HL-60/S4 (cell line): ENCODE measurements around the gene CDR2.
"Not testable (repeated sequence)": the region's sequence is repeated elsewhere in the genome, so short reads cannot be mapped to it uniquely, and the experiment has no call there.

Source experiments
- in situ Hi-C: fragments of 300-500 bp; cut with MboI; formaldehyde crosslinking; loops from 2 replicates; pipeline ENCODE4 v1.14.3; 2022; ENCODE audit warnings: low sequenced_read_pairs

Gene CDR2

GRCh38 chr16:22313876-22314470 is 60.4 kb downstream of the CDR2 start:
- in situ Hi-C loops, result no loop called here

DNA sequence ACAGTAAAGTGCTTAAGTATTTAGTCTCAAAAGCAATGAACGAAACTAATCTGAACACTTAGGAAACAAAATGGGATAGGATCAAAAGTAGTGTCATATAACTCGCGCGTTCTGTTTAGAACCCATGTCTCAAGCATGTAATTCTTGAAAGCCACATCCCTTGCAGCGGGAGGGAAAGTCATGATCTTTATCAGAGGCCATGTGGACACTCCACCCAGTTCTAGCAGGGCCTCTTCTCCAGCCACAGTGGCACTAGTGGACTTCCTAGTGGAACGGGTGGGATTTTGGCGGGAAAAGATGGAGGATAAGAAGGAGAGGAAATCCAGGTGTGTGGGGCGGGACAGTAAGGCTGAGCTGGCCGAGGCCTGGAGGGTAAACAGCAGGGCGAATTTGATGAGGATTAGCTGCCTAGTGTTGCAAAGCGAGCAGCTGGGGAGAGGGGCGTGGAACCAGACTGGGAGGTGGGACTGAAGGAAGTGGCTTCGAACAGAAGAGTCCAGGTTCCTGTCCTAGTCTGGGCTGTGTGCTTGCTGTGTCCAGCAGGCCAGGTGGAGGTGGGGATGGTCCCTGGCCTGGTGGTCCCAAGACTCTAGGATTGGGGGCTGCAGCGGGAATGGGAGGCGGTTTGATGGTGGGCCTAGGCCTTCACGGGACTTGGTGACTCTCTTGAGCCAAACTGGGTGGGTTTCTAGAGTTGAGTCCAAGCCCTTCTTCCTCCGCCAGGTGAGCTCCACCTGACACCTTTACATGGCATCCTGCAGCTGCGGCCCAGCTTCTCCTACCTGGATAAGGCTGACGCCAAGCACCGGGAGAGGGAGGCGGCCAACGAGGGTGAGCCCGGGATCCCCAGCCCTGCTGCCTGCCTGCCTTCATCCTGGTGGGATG is 61.3 kb downstream of the CDR2 start:
- in situ Hi-C loops, result no loop called here

DNA sequence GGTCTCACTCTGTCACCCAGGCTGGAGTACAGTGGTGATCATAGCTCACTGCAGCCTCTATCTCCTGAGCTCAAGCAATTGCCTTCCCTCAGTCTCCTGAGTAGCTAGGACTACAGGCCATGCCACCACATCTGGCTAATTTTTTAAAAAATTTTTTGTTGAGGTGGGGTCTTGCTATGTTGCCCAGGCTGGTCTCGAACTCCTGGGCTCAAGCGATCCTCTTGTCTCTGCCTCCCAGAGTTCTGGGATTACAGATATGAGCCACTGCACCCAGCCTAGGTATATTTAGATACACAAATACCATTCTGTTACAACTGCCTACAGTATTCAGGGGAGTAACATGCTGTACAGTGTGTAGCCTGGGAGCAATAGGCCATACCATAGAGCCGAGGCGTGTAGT is 62.9 kb downstream of the CDR2 start:
- in situ Hi-C loops, result no loop called here

GRCh38 chr16:22308824-22309520 is 65.4 kb downstream of the CDR2 start:
- in situ Hi-C loops, result no loop called here

- in situ Hi-C loops, result no loop called here
These were observed 66.6 kb downstream of the CDR2 start for GRCh38 chr16:22307838-22308237.

- in situ Hi-C loops, result no loop called here
These were observed 67.6 kb downstream of the CDR2 start for GRCh38 chr16:22306788-22307187.

DNA sequence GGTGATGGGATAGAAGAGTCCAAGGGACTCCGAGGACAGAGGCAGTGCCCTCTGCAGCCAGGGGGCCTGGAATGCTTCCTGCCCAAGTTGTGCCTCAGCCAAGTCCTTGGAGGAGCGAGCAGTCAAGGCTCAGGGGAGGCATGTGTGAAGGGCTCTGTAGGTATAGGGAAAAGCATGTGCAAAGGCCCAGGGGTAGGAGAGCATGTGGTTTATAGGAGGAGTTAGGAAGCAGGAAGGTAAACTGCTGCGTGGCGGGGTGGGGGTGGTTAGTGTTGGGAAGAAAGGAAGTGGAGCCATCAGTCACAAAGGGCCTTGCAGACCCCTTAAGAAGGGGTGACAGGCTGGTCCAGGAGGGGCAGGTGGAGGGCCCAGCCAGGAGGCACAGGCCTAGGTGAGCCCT is 70.0 kb downstream of the CDR2 start:
- in situ Hi-C loops, result no loop called here

DNA sequence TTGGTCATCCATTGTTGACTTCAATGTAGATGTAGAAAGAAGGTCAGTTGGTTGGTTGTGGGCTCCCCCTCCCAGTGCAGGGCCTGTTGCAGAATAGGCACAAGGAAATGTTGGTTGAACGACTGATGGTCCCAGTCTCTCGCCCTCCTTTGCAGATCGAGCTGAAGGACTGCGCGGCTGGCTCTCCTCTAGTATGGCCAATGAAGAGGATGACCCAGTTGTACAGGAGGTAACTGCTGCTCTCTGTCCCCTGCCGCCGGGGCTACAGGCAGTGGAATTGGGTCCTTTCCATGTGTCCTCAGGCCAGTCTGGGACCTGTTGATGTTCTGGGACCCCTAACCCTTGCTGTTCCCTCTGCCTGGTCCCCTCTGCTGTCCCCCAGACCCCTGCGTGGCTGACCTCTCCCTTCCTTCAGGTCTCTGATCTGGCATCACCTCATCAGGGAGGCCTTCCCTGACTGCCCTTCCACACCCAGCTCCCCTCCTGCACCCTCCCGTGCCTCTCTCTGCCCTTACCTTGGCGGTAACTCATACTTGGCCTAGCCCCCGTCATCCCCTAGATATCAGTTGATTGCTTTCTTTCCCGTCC is 71.5 kb downstream of the CDR2 start:
- in situ Hi-C loops, result no loop called here

- in situ Hi-C loops, result not testable (repeated sequence)
These were observed 73.0 kb downstream of the CDR2 start for GRCh38 chr16:22301423-22301822.

- in situ Hi-C loops, result no loop called here
These were observed 73.9 kb downstream of the CDR2 start for GRCh38 chr16:22300427-22301071.

GRCh38 chr16:22299036-22299435 is 75.4 kb downstream of the CDR2 start:
- in situ Hi-C loops, result loop anchor here (5.0 to 10.0 kb wide), 2 partner anchors 97 to 294 kb away; partner anchors contain the start of genes MOSMO and PDZD9

DNA sequence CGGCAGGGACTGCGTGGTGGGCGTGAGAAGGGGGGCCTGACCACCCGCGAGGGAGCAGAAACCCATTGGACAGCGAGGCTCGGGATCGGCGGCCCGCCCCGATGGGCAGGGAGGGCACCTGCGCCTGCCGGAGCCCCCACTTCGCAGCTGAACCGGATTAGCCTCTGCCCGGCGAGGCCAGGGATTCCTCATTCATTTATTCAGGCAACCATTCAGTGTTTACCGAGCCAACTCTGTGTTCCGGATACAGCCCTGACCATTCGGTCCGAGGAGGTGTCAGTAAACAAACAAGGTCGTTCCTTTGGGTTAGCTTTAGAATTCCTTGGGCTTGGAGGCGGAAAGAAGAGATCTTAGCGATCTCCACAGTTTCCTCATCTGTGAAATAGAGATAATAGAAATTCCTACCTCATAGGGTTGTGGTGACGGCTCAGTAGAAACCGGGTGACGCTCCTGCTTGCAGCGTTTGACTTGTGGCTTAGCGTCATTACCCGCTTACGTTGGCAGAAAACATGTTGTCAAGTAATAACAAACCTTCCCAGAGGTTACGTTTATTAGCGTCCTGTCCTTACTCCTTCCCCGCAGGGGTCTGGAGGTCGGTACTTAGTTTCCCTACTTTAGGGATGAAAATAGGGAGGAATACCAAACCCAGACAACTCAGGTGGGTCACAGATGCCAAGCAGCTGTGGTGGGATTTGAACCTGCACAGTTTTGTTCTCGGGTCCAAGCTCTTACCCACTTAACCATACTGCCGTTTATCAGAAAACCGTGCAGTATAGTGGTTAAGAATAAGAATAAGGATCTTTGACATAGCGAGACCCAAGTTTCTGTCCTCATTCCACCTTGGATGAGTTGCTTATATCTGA is 76.3 kb downstream of the CDR2 start:
- in situ Hi-C loops, result loop anchor here (5.0 to 10.0 kb wide), 2 partner anchors 96 to 293 kb away; partner anchors contain the start of genes MOSMO and PDZD9

GRCh38 chr16:22297114-22297870 is 77.1 kb downstream of the CDR2 start, which contains the start of gene POLR3E:
Gene POLR3E (plus strand): TSS chr16:22297409. CDS start chr16:22302969, 5,560 bp downstream.
- in situ Hi-C loops, result loop anchor here (5.0 to 10.0 kb wide), 2 partner anchors 95 to 292 kb away; partner anchors contain the start of genes MOSMO and PDZD9

DNA sequence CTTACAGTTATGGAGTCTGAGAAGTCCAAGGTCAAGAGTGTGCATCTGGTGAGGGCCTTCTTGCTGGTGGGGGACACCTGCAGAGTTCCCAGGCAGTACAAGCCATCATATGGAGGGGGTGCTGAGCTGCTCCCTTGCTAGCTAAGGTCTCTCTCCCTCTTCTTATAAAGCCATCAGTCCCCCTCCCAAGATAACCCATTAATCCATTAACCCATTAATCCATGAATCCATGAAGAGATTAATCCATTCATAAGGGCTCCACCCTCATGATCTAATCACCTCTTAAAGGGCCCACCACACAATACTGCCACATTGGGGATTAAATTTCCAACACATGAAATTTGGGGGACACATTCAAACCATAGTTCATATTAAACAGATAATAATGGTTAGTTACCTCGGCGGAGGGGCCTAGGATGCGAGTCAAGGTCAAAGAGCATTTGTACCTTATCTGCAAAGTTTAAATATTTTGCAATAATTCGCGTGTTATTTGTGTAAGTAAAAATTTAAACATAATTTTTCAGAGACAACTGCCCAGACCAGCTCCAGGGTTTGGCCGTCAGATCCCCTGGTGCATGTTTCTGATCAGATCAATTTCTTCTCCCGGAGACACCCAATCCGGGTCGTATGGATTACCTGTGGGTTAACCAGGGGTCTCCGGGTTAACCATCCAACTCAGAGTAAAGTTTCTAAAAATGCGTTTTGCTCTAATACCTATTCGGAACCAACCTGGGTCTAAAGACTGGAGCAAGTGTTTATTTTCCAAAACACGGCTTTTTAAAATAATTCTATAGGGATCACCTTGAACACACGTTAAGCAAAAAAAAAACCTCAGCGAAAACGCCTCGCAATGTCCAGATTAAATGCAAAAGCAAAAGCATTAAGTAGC is 78.0 kb downstream of the CDR2 start:
- in situ Hi-C loops, result loop anchor here (5.0 to 10.0 kb wide), 2 partner anchors 94 to 292 kb away; partner anchors contain the start of genes MOSMO and PDZD9
